WI38 (cell line): ENCODE results near the gene CHD2.

Source experiments
- H3K4me3 ChIP-seq: 2 replicates; pipeline ENCODE4 v1.5.1; 2011; ENCODE audit warnings: low read depth, mild to moderate bottlenecking, control low read depth, low read length
- TF ChIP-seq, protein P1 (sequence below): IDR thresholded peaks from 2 replicates; pipeline ENCODE4 v1.5.1; 2012; ENCODE audit warnings: low read depth, mild to moderate bottlenecking, control low read depth, low read length

Gene CHD2

GRCh38 chr15:93074599-93074998 lies 174.5 kb downstream of the CHD2 start:
- TF ChIP-seq, protein P1, sequence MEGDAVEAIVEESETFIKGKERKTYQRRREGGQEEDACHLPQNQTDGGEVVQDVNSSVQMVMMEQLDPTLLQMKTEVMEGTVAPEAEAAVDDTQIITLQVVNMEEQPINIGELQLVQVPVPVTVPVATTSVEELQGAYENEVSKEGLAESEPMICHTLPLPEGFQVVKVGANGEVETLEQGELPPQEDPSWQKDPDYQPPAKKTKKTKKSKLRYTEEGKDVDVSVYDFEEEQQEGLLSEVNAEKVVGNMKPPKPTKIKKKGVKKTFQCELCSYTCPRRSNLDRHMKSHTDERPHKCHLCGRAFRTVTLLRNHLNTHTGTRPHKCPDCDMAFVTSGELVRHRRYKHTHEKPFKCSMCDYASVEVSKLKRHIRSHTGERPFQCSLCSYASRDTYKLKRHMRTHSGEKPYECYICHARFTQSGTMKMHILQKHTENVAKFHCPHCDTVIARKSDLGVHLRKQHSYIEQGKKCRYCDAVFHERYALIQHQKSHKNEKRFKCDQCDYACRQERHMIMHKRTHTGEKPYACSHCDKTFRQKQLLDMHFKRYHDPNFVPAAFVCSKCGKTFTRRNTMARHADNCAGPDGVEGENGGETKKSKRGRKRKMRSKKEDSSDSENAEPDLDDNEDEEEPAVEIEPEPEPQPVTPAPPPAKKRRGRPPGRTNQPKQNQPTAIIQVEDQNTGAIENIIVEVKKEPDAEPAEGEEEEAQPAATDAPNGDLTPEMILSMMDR, result no peak

DNA sequence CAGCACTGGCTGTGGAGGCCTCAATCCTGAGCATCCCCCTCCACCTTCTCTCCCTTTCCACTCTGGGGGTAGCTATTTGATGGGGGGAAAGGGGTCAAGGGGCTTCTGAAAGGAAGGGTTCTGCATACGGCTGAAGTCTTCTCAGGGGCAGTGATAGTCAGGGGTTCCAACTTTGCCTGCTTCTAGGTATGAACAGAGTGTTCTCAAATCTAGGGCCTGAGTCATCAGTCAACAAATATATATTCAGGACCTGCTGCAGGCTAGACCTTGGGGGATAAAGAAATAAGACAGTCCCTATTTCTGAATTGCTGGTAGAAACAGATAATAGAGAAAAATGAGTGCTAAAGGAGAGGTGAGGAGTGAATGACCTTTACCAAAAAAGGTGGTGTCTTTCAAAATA lies 176.1 kb downstream of the CHD2 start:
- no peak overlapping the region for H3K4me3 ChIP-seq
- TF ChIP-seq, protein P1, result no peak

More at GRCh38 chr15:93074599-93074998, 174.5 kb downstream of the CHD2 start:
- no peak overlapping the region for H3K4me3 ChIP-seq

DNA sequence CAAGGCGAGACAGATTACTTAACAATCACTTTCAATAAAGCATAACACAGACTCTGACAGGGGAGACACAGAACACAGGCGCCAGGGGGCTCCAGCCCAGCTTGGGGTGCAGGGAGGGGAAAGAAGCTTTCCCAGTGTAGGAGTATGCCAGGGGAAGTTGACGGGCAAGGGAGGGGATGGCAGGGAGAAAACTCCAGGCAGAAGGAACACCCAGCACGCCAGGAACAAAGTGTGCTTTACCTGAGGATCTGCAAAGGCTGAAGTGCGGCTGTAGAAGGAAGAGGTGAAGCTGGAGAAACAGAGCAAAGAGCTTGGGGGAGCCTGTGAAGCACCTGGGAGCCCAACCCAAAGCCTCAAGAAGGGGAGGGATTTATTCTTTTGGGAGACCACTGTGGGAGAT lies 176.8 kb downstream of the CHD2 start:
- H3K4me3 ChIP-seq, result no peak overlapping the region
- TF ChIP-seq, protein P1, result no peak
